GM12801 (cell line): ENCODE measurements around the gene KIF3B.

Experiments
- TF ChIP-seq, protein P1 (sequence below): IDR thresholded peaks from one replicate; pipeline ENCODE4 v1.5.1; 2011; ENCODE audit warnings: control low read depth; ENCODE audit not compliant: insufficient read length; ENCODE audit errors: extremely low read depth

KIF3B gene

DNA sequence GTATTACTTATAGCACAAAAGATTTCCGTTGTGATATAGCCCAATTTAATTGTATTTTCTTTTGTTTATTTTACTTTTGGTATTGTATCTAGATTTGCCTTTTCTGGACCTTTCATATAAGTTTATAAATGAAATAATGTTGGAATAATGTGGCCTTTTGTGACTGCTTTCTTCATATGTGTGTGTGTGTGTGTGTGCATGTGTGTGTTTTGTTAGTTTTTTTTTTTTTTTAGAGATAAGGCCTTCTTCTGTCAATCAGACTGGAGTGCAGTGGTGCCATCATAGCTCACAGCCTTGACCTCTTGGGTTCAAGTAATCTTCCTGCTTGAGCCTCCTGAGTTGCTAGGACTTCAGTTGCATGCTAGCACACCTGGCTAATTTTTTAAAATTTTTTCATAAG, 42.9 kb downstream of the KIF3B start:
- TF ChIP-seq, protein P1, sequence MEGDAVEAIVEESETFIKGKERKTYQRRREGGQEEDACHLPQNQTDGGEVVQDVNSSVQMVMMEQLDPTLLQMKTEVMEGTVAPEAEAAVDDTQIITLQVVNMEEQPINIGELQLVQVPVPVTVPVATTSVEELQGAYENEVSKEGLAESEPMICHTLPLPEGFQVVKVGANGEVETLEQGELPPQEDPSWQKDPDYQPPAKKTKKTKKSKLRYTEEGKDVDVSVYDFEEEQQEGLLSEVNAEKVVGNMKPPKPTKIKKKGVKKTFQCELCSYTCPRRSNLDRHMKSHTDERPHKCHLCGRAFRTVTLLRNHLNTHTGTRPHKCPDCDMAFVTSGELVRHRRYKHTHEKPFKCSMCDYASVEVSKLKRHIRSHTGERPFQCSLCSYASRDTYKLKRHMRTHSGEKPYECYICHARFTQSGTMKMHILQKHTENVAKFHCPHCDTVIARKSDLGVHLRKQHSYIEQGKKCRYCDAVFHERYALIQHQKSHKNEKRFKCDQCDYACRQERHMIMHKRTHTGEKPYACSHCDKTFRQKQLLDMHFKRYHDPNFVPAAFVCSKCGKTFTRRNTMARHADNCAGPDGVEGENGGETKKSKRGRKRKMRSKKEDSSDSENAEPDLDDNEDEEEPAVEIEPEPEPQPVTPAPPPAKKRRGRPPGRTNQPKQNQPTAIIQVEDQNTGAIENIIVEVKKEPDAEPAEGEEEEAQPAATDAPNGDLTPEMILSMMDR, result no peak

DNA sequence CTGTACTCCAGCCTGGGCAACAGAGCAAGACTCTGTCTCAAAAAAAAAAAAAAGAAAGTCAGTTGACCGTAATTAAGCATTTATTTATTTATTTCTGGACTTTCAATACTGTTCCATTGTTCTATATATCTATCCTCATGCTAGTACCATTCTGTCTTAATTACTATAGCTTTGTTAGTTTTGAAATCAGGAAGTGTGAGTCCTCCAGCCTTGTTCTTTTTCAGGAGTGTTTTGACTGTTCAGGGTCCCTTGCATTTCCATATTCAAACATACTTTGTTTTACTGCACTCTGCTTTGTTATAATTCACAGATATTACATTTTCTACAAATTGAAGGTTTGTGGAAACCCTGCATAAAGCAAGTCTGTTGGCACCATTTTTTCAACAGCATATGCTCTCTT, 43.9 kb downstream of the KIF3B start:
- TF ChIP-seq, protein P1, result no peak

DNA sequence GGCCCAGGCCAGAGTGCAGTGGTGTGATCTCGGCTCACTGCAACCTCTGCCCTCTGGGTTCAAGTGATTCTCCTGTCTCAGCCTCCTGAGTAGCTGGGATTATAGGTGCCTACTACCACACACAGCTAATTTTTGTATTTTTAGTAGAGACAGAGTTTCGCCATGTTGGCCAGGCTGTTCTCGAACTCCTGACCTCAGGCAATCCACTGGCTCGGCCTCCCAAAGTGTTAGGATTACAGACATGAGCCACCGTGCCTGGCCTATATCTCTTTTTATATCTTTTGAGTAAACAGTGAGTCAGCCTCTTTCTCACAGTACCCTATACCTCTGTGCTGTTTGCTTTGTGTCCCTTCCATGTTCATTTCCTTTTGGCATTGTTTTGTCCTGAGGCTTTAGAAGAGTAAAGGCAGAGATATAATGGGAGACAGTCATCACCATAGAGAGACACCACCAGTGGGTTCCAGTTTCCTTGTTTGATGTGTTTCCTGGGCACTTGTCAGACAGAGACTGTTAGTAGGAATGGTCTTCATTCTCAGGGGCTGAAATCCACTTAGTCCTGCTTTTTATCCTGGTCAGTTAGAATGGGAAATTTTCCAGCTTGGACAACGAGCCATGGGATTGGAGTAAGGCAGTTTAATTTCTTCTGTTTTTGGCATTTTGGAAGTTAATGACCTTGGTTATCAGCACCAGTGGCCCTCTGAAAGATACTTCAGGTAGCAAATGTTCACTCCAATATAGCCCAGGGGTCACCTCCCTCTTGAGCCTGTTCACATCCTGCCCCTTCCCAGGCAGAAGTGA, 48.5 kb downstream of the KIF3B start:
- TF ChIP-seq, protein P1, result no peak

DNA sequence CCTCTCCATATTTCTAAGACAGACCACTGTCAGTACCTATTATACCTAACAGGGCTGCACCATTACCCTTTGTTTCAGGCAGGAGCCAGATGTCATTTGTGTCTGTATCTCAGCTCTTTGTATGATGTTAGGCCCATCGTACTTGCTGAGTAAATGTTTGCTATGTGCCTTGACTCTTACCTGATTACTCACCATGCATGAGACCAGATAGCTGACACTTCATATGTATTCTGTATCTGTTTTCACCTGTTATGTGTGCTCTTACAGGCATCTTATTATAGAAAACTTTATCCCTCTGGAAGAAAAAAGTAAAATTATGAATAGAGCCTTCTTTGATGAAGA, 49.0 kb downstream of the KIF3B start:
- TF ChIP-seq, protein P1, result no peak

GRCh38 chr20:32327087-32327681, 49.7 kb downstream of the KIF3B start:
- TF ChIP-seq, protein P1, result no peak

- TF ChIP-seq, protein P1, result no peak
These were observed 52.5 kb downstream of the KIF3B start for GRCh38 chr20:32329817-32330554.

- TF ChIP-seq, protein P1, result no peak
These were observed 53.1 kb downstream of the KIF3B start for GRCh38 chr20:32330555-32330897.
